Measurements from ENCODE around the gene ZNF391. TPM values are rescaled to one million over a fixed set of nuclear protein-coding genes. Genes with fewer than 3 reads are reported as not detected.

ZNF391 gene
- polyA plus RNA-seq, 3 donors, result 10.3 to 15.6 (median 12.9) TPM

Other genes with a start within 250 kb of the ZNF391 start
- under 1 TPM; 0.45 to 0.67 (median 0.49) TPM for gene PRSS16, start 141.1 kb upstream of the ZNF391 start, polyA plus RNA-seq (ENCODE audit: insufficient read length in 3 of 3)
- not detected for gene POM121L2, start 76.5 kb upstream of the ZNF391 start, polyA plus RNA-seq (ENCODE audit: insufficient read length in 3 of 3)
- 10 to 100 TPM; 15.3 to 20.3 (median 17.7) TPM for gene ZNF184, start 84.3 kb downstream of the ZNF391 start, polyA plus RNA-seq (ENCODE audit: insufficient read length in 3 of 3)